Activated T-cell treated with anti-CD3 and anti-CD28 coated beads, Interleukin-2, amount 50 U/mL, for 1 hour (primary cell): Measurements from ENCODE around the gene RAB39A.

ENCODE experiments used
- DNase-seq: peaks from one replicate; pipeline ENCODE4 v3.0.0-alpha.2; 2020

RAB39A gene

GRCh38 chr11:107963091-107963490 lies 34.8 kb downstream of the RAB39A start:
- no peak for DNase-seq

- no peak for DNase-seq
Observed at GRCh38 chr11:107969219-107969618, 41.0 kb downstream of the RAB39A start.

GRCh38 chr11:107970049-107970448 lies 41.8 kb downstream of the RAB39A start:
- DNase-seq = no peak

GRCh38 chr11:107973641-107974040 lies 45.4 kb downstream of the RAB39A start:
- no peak for DNase-seq

GRCh38 chr11:107988397-107989158 lies 60.3 kb downstream of the RAB39A start:
- no peak for DNase-seq

- no peak for DNase-seq
Observed at GRCh38 chr11:107991868-107992414, 63.7 kb downstream of the RAB39A start.

GRCh38 chr11:107996006-107996776 lies 67.9 kb downstream of the RAB39A start:
- DNase-seq = no peak

GRCh38 chr11:107998761-107999160 lies 70.5 kb downstream of the RAB39A start:
- no peak for DNase-seq

- DNase-seq = peak; percentile 34
Observed at GRCh38 chr11:107999759-108000455, 71.7 kb downstream of the RAB39A start.

- DNase-seq = no peak
Observed at GRCh38 chr11:108002476-108002875, 74.2 kb downstream of the RAB39A start.

- no peak for DNase-seq
Observed at GRCh38 chr11:108003623-108004022, 75.4 kb downstream of the RAB39A start.

- DNase-seq = no peak
Observed at GRCh38 chr11:108007819-108008218, 79.6 kb downstream of the RAB39A start.

GRCh38 chr11:108008656-108009496 lies 80.6 kb downstream of the RAB39A start, which contains the start of gene CUL5:
CUL5 (plus strand) TSS chr11:108008898; CDS start chr11:108009349, 451 bp downstream.
- DNase-seq = peak; percentile 95

- DNase-seq = no peak
Observed at GRCh38 chr11:108009497-108010370, 81.5 kb downstream of the RAB39A start.

- no peak for DNase-seq
Observed at GRCh38 chr11:108012139-108012725, 84.0 kb downstream of the RAB39A start.
